Measurements from ENCODE around the gene SAMD4A. TPM values are rescaled to one million over a fixed set of nuclear protein-coding genes. Genes with fewer than 3 reads are reported as not detected.

The SAMD4A gene
- polyA plus RNA-seq, 3 donors: 3.2 to 8.6 (median 4.2) TPM

DNA sequence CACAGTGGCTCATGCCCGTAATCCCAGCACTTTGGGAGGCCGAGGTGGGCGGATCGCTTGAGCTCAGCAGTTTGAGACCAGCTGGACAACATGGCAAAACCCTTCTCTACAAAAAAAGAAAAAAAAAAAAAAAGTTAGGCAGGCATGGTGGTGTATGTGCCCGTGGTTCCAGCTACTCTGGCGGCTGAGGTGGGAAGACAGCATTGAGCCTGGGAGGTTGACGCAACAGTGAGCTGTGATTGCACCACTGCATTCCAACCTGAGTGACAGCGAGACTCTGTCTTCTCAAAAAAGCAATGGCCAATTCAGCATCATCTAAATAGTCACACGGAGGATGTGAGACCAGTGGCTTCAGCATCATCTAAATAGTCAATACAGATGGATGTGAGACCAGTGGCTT is 10.4 kb upstream of the SAMD4A start:
- TF ChIP-seq, protein P1, sequence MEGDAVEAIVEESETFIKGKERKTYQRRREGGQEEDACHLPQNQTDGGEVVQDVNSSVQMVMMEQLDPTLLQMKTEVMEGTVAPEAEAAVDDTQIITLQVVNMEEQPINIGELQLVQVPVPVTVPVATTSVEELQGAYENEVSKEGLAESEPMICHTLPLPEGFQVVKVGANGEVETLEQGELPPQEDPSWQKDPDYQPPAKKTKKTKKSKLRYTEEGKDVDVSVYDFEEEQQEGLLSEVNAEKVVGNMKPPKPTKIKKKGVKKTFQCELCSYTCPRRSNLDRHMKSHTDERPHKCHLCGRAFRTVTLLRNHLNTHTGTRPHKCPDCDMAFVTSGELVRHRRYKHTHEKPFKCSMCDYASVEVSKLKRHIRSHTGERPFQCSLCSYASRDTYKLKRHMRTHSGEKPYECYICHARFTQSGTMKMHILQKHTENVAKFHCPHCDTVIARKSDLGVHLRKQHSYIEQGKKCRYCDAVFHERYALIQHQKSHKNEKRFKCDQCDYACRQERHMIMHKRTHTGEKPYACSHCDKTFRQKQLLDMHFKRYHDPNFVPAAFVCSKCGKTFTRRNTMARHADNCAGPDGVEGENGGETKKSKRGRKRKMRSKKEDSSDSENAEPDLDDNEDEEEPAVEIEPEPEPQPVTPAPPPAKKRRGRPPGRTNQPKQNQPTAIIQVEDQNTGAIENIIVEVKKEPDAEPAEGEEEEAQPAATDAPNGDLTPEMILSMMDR (IDR thresholded peaks at IDR 0.05): no peak
- H3K4me1 Mint-ChIP-seq: no peaks in the 10 kb centered on the region
- Histone ChIP-seq H3K36me3 (replicated peaks in 1 of 2; ENCODE audit: control insufficient read depth in 1 of 2, insufficient read depth in 2 of 2, low read length in 2 of 2) (no peaks in the 10 kb centered on the region), H3K4me3 (replicated peaks in 1 of 3; ENCODE audit: low read depth in 2 of 3, low read length in 3 of 3) (no peak overlapping the region), H3K27ac (ENCODE audit: low read depth in 1 of 2, low read length in 2 of 2) (no peak overlapping the region), H3K79me2 (ENCODE audit: insufficient read depth, low read length) (no peaks in the 10 kb centered on the region), H3K9ac (ENCODE audit: insufficient read depth, low read length, poor library complexity, severe bottlenecking) (no peak overlapping the region), H3K4me1 (ENCODE audit: control insufficient read depth in 1 of 2, insufficient read depth in 2 of 2, low read length in 2 of 2) (no peaks in the 10 kb centered on the region), H2AFZ (ENCODE audit: insufficient read depth, low read depth, low read length, poor library complexity, severe bottlenecking) (no peak overlapping the region), H3K27me3 (ENCODE audit: control insufficient read depth in 2 of 2, insufficient read depth in 2 of 2, low read length in 2 of 2) (peaks cover 0 to 2% of the 10 kb centered on the region in 2 donors), H3K9me3 (replicated peaks in 1 of 2; ENCODE audit: control insufficient read depth in 1 of 2, insufficient read depth in 1 of 2, low read length in 2 of 2) (no peaks in the 10 kb centered on the region), H4K20me1 (ENCODE audit: insufficient read depth, low read length) (no peaks in the 10 kb centered on the region), H3K4me2 (replicated peaks; ENCODE audit: extremely low read depth, low read length, poor library complexity, severe bottlenecking) (no peak overlapping the region)
- no peak for DNase-seq
- H3K36me3 Mint-ChIP-seq: no peaks in the 10 kb centered on the region
- 73% methylated on average over 3 of the region's 9 CpGs for WGBS (ENCODE audit: insufficient coverage)
- H3K9me3 Mint-ChIP-seq: no peaks in the 10 kb centered on the region
- H3K4me3 Mint-ChIP-seq: no peak overlapping the region
- peaks cover 2 to 10% (median 4%) of the 10 kb centered on the region in 3 donors for H3K27me3 Mint-ChIP-seq (ENCODE audit: low read depth in 3 of 3)
- intact Hi-C loops (cut with micrococcal nuclease): no loop called here
- no peak overlapping the region for H3K27ac Mint-ChIP-seq

DNA sequence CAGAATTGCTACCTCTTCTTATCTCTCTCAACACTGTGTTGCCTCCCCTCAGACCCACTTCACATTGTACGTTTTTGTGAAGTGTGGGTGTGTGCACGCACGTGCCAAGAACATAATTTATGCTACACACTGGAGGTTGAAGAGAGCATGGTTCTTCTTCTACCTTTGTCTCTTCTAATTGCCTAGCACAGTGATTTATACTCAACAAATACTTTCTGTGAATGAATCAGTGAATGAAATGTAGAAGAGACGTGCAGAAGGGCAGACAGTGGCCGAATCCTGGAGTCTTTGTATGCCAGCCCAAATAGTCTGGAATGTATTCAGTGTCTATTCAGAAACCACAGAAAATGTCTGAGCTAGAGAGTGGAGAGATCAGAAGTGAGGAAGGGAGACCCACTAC is 4.6 kb upstream of the SAMD4A start:
- TF ChIP-seq, protein P1 (IDR thresholded peaks at IDR 0.05): no peak
- Histone ChIP-seq H3K4me2 (replicated peaks; ENCODE audit: extremely low read depth, low read length, poor library complexity, severe bottlenecking) (no peak overlapping the region), H3K36me3 (replicated peaks in 1 of 2; ENCODE audit: control insufficient read depth in 1 of 2, insufficient read depth in 2 of 2, low read length in 2 of 2) (no peaks in the 10 kb centered on the region), H3K4me1 (ENCODE audit: control insufficient read depth in 1 of 2, insufficient read depth in 2 of 2, low read length in 2 of 2) (peaks cover 24 to 31% of the 10 kb centered on the region in 2 donors), H3K27ac (ENCODE audit: low read depth in 1 of 2, low read length in 2 of 2) (no peak overlapping the region), H2AFZ (ENCODE audit: insufficient read depth, low read depth, low read length, poor library complexity, severe bottlenecking) (no peak overlapping the region), H3K9ac (ENCODE audit: insufficient read depth, low read length, poor library complexity, severe bottlenecking) (no peak overlapping the region), H3K79me2 (ENCODE audit: insufficient read depth, low read length) (no peaks in the 10 kb centered on the region), H3K9me3 (replicated peaks in 1 of 2; ENCODE audit: control insufficient read depth in 1 of 2, insufficient read depth in 1 of 2, low read length in 2 of 2) (peaks cover 0 to 6% of the 10 kb centered on the region in 2 donors), H3K27me3 (ENCODE audit: control insufficient read depth in 2 of 2, insufficient read depth in 2 of 2, low read length in 2 of 2) (peaks cover 12 to 31% of the 10 kb centered on the region in 2 donors), H3K4me3 (replicated peaks in 1 of 3; ENCODE audit: low read depth in 2 of 3, low read length in 3 of 3) (no peak overlapping the region), H4K20me1 (ENCODE audit: insufficient read depth, low read length) (no peaks in the 10 kb centered on the region)
- Mint-ChIP-seq H3K27me3 (ENCODE audit: low read depth in 3 of 3) (peaks cover 24 to 37% (median 29%) of the 10 kb centered on the region in 3 donors), H3K9me3 (peaks cover 0 to 2% (median under 1%) of the 10 kb centered on the region in 7 donors), H3K27ac (no peak overlapping the region), H3K4me3 (peak overlapping the region in 1 of 2 donors; percentile 26), H3K4me1 (peaks cover 12% of the 10 kb centered on the region), H3K36me3 (peaks cover under 1% of the 10 kb centered on the region in 2 donors)
- 100% methylated on average over 2 of the region's 5 CpGs for WGBS (ENCODE audit: insufficient coverage)
- no peak for DNase-seq
- intact Hi-C loops (cut with micrococcal nuclease): loop anchor here in 1 of 2 donors (5.0 kb wide), 1 partner anchor 245 kb away; no protein-coding TSS in a partner anchor
